HG02571 (cell line): ENCODE results near the gene FAM13B.
"Not testable (repeated sequence)": the region's sequence is repeated elsewhere in the genome, so short reads cannot be mapped to it uniquely, and the experiment has no call there.

ENCODE experiments used
- ATAC-seq: cut with Tn5 transposase; IDR thresholded peaks from one replicate; pipeline ENCODE4 v1.9.1; 2021; ENCODE audit warnings: mild to moderate bottlenecking, moderate library complexity; ENCODE audit not compliant: unreplicated experiment

FAM13B gene

DNA sequence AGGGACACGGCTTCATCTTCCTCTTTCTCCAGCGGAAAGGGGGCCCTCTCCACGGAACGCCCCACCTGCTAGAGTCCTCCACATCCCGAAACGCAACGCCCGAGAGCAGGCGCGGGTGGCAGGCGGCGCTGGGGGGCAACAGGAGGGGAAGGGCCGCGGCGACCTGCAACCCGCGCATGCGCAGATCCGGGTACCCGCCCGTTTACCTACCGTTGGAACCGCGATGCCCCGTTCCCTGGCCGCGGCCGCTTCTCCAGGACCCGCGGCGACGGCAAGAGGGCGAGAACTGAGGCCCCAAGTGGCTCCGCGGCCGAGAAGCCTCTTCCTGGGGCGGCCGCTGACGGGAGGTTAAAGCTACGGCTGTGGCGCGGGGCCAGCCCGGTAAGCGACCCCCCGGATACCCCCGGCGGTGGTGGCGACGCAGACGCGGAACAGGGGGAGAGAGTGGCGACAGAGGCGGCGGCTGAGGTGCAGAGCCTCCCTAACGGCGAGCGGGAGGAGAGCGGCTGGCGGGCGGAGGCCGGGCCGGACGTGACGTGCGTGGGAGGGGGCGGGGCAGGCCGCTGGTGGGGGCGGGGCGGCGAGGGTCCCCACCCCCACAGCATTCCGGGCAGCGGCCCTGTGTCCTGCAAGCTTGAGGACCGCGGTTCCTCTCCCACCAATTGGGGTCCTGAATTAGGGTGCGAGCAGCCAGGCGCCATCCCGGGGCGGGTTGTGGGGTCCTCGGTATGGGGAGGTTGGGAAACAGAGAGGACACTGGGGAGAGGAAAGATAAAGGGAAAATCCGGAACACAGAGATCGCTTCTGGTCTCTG, at the start of gene FAM13B:
Gene FAM13B, minus strand, starts transcription at position 508 of the 814 bp plus-strand sequence. CDS start 13,968 bp downstream, outside the sequence.
- peak; percentile 46 for ATAC-seq

DNA sequence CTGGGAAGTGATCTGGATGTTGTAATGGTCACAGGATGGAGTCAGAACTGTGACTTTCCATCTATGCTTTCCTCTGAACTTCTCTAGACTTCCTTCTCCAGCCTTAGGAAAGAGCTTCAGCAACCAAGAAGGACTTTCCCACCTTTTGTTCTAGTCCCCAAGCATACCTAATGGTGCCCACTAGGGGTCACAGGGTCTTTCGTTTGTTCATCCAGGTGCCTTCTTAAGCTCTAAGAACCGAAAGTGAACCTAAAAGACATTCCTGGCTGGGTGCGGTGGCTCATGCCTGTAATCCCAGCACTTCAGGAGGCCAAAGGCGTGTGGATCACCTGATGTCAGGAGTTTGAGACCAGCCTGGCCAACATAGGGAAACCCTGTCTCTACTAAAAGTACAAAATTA, 49.2 kb upstream of the FAM13B start:
- no peak for ATAC-seq

DNA sequence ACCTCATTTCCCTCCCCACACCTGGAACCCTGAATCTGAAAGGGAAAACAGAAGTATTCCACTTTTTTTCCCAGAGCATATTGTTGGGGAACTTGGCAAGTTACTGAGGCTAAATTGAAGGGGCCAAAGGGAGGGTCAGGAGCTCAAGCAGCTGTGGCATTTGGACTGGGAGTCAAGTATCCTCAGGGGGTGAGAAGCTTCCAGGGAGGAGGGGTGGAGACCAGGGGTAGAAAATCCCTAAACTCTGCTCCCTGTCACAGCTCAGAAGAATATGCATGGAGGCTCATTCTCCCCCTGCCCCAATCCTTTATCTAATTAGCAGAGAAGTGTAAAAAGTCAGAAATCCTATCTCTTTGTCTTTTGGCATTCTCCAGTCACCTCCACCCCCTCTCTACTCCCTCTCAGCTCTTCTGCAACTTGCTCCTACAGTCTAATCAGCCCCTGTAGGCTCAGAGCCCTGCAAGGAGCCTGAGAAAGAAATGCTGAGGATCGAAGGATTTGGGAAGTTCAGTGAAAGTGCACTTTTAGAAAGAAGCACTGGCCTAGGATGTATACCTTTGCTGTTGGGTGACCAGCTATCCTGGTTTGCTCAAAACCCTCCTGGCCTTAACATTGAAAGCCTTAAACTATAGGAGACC, 45.2 kb upstream of the FAM13B start:
- ATAC-seq: no peak

DNA sequence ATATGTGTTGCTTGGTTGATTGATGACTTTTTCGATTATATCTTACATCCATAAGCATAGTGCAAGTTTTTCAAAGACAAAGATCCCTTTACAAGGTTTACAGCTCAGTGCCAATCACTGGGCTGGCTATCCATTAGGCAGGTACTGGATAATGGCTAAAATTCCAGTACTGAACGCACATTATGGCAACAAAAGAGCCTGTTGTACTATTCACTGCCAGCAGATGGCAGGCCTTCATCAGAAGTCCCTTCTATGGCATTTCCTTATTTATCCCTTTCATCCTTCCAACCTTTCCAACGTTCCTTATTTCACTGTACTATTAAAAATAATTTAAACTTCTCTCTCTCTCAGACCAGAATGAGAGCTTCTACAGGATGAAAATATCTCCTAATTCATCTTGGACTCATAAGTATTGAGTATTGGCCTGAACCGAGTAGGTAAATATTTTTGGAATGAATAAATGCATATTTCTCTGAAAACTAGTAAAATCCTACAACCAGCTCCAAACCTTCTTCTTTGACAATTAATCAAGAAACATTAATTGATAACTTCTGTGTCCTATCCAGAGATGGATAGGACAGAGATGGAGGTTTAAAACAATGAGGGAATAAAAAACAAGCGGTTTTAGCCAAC, 44.3 kb upstream of the FAM13B start:
- no peak for ATAC-seq

GRCh38 chr5:138070026-138070425, 37.1 kb upstream of the FAM13B start:
- not testable (repeated sequence) for ATAC-seq

- ATAC-seq: no peak
Observed at GRCh38 chr5:138068742-138069600, 36.1 kb upstream of the FAM13B start.

DNA sequence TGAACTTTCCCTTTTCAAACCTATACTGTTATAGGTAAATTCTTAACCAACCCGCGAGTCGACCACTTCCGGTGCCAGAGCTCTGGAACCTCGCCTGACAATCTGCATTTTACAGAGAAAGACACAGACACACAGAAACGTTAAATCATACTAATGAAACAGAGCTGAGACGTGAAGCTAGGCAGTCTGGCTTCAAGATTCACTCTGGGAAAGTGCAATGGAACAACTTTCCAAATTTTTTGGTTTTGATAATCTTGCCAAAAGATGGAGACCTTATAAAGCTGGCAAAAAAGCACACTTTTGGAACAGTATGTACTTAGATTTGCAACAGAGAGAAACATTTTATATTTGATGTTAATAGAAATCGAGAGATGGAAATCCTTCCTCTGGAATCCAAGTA, 35.1 kb upstream of the FAM13B start:
- no peak for ATAC-seq

DNA sequence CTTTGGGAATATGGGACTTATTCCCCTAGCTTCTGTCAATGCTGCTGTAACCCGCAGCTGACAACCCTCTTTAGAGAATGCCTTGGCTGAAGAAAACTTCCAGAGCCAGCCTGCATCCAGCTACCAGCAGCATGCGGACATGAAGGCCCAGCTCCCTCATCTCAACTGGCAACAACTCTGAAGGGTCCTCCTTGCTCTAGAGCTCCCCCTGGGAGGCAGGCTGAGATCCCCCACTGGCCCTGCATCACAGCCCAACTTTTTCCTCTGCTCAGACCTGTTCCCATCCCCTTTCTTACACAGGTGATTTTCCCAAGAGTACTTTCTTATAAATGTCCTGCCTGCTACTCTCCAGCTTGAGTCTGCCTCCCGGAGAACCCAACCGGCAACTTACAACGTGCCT, 32.2 kb upstream of the FAM13B start:
- ATAC-seq: no peak

GRCh38 chr5:138064526-138064925, 31.6 kb upstream of the FAM13B start:
- no peak for ATAC-seq

DNA sequence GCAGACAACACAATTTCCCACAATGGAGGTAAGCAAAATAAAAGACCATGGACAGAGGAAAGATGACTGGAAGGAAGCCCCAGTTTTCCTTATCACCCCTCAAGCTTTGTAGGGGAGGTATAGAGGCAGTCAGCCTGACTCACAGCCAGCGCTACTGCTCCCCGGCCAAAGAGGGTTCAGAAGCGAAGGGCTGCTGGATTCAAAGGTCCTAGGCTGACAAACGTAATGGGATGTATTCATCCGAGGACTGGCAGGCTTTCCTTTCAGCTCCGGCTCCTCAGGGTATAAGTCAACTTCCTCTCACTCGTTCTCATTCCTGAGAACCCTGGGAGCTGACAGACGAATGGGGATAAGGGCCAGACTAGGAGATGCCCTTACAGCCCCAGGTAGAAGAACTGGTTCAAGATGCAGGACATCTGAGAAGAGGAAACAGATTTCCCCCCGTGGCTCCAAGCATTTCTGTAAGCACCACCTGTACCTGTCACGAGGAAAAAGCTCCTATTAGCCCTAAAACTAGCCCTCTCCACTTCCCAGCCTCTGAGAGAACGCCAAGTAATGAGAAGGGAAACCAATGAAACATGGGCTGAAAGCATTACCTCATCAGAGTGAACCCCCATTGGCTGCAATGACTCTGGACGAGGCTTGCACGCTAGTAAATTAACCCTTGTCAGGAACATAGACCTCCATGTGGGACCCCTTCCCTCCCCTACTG, 22.1 kb upstream of the FAM13B start:
- ATAC-seq: no peak

- ATAC-seq: no peak
Observed at GRCh38 chr5:138054206-138054605, 21.3 kb upstream of the FAM13B start.

DNA sequence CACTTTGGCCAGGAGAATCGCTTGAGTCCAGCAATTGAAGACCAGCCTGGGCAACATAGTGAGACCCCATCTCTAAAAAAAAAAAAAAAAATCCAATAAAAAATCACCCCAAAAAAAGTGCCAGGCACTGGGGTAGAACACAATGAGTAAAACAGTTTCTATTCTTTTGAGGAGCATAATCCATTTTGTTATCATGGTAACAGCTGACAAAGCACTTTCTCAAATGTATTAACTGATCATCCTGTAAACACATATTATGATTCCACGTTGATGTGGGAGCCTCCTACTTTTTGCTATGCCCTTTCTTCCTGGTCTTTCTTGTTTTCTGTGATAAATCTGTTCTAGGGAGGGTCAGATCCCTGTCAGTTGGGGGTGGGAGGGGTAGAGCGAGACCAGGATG, 20.7 kb upstream of the FAM13B start:
- no peak for ATAC-seq

DNA sequence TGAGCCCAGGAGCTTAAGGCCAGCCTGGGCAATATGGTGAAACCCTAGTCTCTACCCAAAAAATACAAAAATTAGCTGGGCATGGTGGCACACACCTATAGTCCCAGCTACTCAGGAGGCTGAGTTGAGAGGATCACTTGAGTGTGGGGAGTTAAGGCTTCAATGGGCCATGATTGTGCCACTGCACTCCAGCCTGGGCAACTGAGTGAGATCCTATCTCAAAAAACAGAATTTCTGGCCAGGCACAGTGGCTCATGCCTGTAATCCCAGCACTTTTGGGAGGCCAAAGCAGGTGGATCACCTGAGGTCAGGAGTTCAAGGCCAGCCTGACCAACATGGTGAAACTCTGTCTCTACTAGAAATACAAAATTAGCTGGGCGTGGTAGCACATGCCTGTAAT, 19.8 kb upstream of the FAM13B start:
- not testable (repeated sequence) for ATAC-seq

- ATAC-seq: no peak
Observed at GRCh38 chr5:138051441-138052296, 18.8 kb upstream of the FAM13B start.

DNA sequence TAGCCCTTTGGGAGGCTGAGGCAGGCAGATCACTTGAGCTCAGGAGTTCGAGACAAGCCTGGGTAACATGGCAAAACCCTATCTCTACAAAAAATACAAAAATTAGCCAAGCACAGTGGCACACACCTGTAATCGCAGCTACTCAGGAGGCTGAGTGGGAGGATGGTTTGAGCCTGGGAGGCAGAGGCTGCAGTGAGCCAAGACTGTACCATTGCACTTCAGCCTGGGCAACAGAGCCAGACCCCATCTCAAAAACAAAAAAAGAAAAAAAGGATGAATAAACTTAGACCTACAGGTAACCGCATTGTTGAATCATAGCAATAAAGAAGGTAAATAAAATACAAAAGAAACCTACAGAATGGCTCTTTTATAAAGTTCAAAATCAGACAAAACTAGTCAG, 12.4 kb upstream of the FAM13B start:
- ATAC-seq: not testable (repeated sequence)

DNA sequence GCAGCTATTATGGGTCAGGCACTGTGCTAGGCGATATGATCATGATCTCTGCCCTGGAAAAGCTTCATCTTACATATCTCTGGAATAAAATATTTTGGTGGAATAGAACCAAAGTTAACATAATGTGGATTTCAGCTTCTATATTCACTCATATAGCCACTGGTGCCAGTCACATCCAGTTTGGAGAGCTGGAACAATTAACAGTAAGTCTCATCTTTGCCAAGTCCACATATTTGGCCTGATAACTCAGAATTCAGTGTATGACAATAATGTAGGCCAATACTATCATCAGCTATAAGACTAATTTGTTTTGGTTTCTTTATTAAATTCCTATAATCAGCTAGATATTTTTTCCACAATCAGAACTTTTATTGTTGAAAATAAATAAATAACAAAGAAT, 5.9 kb upstream of the FAM13B start:
- no peak for ATAC-seq

DNA sequence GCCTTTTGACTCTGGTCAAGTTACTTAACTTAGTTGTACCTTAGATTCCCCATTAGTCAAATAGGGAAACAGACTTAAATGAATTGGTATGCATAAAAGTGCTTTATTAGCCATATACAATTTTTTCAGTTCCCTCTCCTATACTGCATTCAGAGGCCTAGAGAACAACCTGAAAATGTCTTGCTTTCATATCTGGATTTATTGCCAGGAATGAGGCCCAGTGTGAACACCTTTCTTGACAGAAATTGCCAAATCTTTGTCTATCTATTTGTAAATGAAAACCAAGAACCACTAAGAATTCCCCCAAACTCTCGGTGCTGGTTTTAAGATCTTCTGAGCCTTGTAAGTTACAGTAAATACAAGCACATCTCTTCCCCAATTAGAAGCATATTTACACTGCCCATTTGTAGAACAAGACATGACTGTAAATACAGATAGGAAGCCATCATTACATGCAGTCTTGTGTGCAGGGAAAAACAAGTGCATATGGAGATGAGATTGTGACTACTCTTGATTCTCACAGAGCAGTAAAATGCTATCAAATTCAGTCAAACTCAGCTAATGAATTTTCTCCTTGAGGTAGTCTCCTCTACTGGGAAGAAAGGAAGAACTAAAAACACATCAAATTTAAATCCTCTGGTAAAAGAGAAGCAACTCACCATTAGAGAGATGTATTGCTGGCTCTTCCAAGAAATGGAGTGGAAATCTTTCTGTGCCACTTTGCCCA, 5.2 kb upstream of the FAM13B start:
- ATAC-seq: no peak

DNA sequence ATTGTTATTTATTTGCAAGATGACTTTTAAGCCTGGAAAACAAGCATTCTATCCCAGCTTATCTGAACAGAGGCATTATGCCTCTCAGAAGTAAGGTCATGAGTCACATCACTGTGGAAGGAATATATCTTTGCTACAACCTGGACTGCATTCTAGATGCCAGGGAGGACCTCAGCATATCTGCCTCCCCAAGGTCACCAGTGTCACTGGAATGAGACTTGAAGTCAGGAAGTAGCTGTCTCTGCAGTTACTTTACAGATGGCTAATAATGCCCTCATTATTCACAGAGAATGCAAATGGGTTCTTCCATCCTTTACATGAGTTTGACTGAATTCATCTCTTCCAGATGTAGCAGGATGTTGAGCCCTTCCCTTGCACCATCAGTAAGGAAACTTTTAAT, 4.4 kb upstream of the FAM13B start:
- ATAC-seq: no peak
